PC-3 (cell line): Measurements from ENCODE around the gene CCDC187. TPM values are rescaled to one million over a fixed set of nuclear protein-coding genes. Genes with fewer than 3 reads are reported as not detected.

Source experiments
- ATAC-seq: fragments of 200-7000 bp; cut with Tn5 transposase; 2 replicates; pipeline ENCODE4 v1.9.1; 2020; ENCODE audit warnings: mild to moderate bottlenecking, moderate library complexity
- BruUV-seq: library from RNA; stranded (reverse); fragments of 400-500 nt; replicated peaks from 2 replicates; lab custom pipeline; 2021; lab: Mats Ljungman, UMichigan
- CTCF ChIA-PET: fragments of 300-600 bp; sonication (Branson Sonifier 250); formaldehyde crosslinking; loops from one replicate; lab custom pipeline; 2022; ENCODE audit warnings: antibody characterized with exemption; lab: Charles Lee
- POLR2A ChIA-PET: fragments of 300-600 bp; sonication (Branson Sonifier 250); formaldehyde crosslinking; loops from one replicate; lab custom pipeline; 2022; ENCODE audit warnings: antibody characterized with exemption; ENCODE audit not compliant: unreplicated experiment; lab: Charles Lee
- DNase-seq: peaks from one replicate; pipeline ENCODE4 v3.0.0-alpha.2; 2015
- H2AFZ ChIP-seq: fragments of 300-600 bp; sonication (generic); 2 replicates; pipeline ENCODE4 v1.6.0; 2016; ENCODE audit warnings: antibody characterized with exemption, low read length
- H3F3A ChIP-seq: fragments of 300-600 bp; sonication (generic); one replicate; pipeline ENCODE4 v1.6.0; 2017; ENCODE audit warnings: antibody characterized with exemption, low read length, control low read depth, mild to moderate bottlenecking; ENCODE audit not compliant: unreplicated experiment
- H3K27ac ChIP-seq: fragments of 300-600 bp; sonication (generic); 2 replicates; pipeline ENCODE4 v1.5.1; 2016; ENCODE audit warnings: mild to moderate bottlenecking, low read length
- H3K27me3 ChIP-seq: fragments of 300-600 bp; sonication (generic); 2 replicates; pipeline ENCODE4 v1.6.1; 2016; ENCODE audit warnings: low read length, mixed read lengths
- H3K36me3 ChIP-seq: fragments of 300-600 bp; sonication (generic); 2 replicates; pipeline ENCODE4 v1.6.1; 2016; ENCODE audit warnings: low read depth, mixed run types, low read length, mixed read lengths
- H3K4me1 ChIP-seq: fragments of 300-600 bp; sonication (generic); 2 replicates; pipeline ENCODE4 v1.5.1; 2016; ENCODE audit warnings: low read length; ENCODE audit not compliant: insufficient read depth
- H3K4me2 ChIP-seq: fragments of 300-600 bp; sonication (generic); 2 replicates; pipeline ENCODE4 v1.6.0; 2016; ENCODE audit warnings: low read length
- H3K4me3 ChIP-seq: fragments of 300-600 bp; sonication (generic); 2 replicates; pipeline ENCODE4 v1.5.1; 2016; ENCODE audit warnings: mild to moderate bottlenecking, low read length, mixed read lengths
- H3K79me2 ChIP-seq: fragments of 300-600 bp; sonication (generic); 2 replicates; pipeline ENCODE4 v1.6.1; 2017; ENCODE audit warnings: low read length, mixed read lengths
- H3K9ac ChIP-seq: fragments of 300-600 bp; sonication (generic); 2 replicates; pipeline ENCODE4 v1.6.0; 2016; ENCODE audit warnings: mild to moderate bottlenecking, low read length
- H3K9me2 ChIP-seq: fragments of 300-600 bp; sonication (generic); replicated peaks from 2 replicates; pipeline ENCODE4 v1.6.1; 2016; ENCODE audit warnings: mixed run types, low read length, mixed read lengths
- H3K9me3 ChIP-seq: fragments of 300-600 bp; sonication (generic); 2 replicates; pipeline ENCODE4 v1.6.1; 2016; ENCODE audit warnings: low read length, mixed read lengths
- H4K20me1 ChIP-seq: fragments of 300-600 bp; sonication (generic); 2 replicates; pipeline ENCODE4 v1.6.1; 2016; ENCODE audit warnings: low read length, mixed read lengths
- CTCF ChIP-seq: fragments of 300-600 bp; sonication (generic); conservative IDR thresholded peaks from 2 replicates; pipeline ENCODE4 v1.5.1; 2017; ENCODE audit warnings: antibody characterized with exemption, low read depth, mild to moderate bottlenecking, low read length
- EZH2 ChIP-seq: fragments of 300-600 bp; sonication (generic); IDR thresholded peaks from one replicate; pipeline ENCODE4 v1.6.1; 2017; ENCODE audit warnings: antibody characterized with exemption, mild to moderate bottlenecking, low read length; ENCODE audit not compliant: unreplicated experiment
- EZH2phosphoT487 ChIP-seq: fragments of 300-600 bp; sonication (generic); IDR thresholded peaks from 2 replicates; pipeline ENCODE4 v1.6.1; 2018; ENCODE audit warnings: mild to moderate bottlenecking, antibody characterized with exemption, low read length, borderline replicate concordance
- intact Hi-C: fragments of 100-400 bp; cut with micrococcal nuclease; formaldehyde crosslinking; loops from 2 replicates; pipeline ENCODE4 v1.9.0; 2023
- total RNA-seq: library from RNA; depleted of rRNA; stranded (reverse); fragments of >200 nt; gene quantifications from 2 replicates; pipeline ENCODE4 v1.2.3, GENCODE V29; 2014

Gene CCDC187
- total RNA-seq, 1 experiment from 2014 or later = 0.04 TPM

- Histone ChIP-seq H3K4me3 (no peak overlapping the region), H4K20me1 (peaks cover 4% of the 10 kb centered on the region; the same call in 1 of the 2 replicates), H3F3A (no peaks in the 10 kb centered on the region), H2AFZ (no peak overlapping the region), H3K27me3 (no peaks in the 10 kb centered on the region), H3K9ac (no peak overlapping the region), H3K27ac (no peak overlapping the region), H3K9me2 (no peaks in the 10 kb centered on the region), H3K36me3 (peaks cover 5% of the 10 kb centered on the region; the same call in 1 of the 2 replicates), H3K9me3 (no peaks in the 10 kb centered on the region), H3K79me2 (peaks cover 30% of the 10 kb centered on the region), H3K4me1 (peaks cover 37% of the 10 kb centered on the region), H3K4me2 (no peak overlapping the region)
- intact Hi-C loops = no loop called here
- DNase-seq (no peak), ATAC-seq (no peak)
- ChIA-PET CTCF (no interaction called here), POLR2A (no interaction called here)
- TF ChIP-seq EZH2 (no peak), EZH2phosphoT487 (no peak), CTCF (no peak)
- BruUV-seq = no TSS peak
Measured at GRCh38 chr9:136223871-136224640, 79.8 kb downstream of the CCDC187 start.

- Histone ChIP-seq H3K4me2 (no peak overlapping the region), H3F3A (no peaks in the 10 kb centered on the region), H3K36me3 (peaks cover 5% of the 10 kb centered on the region), H3K9me3 (no peaks in the 10 kb centered on the region), H3K79me2 (peaks cover 27% of the 10 kb centered on the region), H3K4me1 (peaks cover 32% of the 10 kb centered on the region), H3K4me3 (no peak overlapping the region), H4K20me1 (peaks cover 11% of the 10 kb centered on the region; the same call in 1 of the 2 replicates), H3K27me3 (no peaks in the 10 kb centered on the region), H3K9ac (no peak overlapping the region), H2AFZ (no peak overlapping the region), H3K27ac (no peak overlapping the region), H3K9me2 (no peaks in the 10 kb centered on the region)
- POLR2A ChIA-PET = no interaction called here
- intact Hi-C loops = no loop called here
- BruUV-seq = no TSS peak
- CTCF ChIA-PET = no interaction called here
- TF ChIP-seq EZH2 (no peak), EZH2phosphoT487 (no peak), CTCF (no peak)
- no peak for DNase-seq
- no peak for ATAC-seq
Measured at GRCh38 chr9:136222906-136223285, 81.0 kb downstream of the CCDC187 start.
